ENCODE data around the gene SMIM10L2A.
"Not testable (repeated sequence)": the region's sequence is repeated elsewhere in the genome, so short reads cannot be mapped to it uniquely, and the experiment has no call there.

The SMIM10L2A gene

GRCh38 chrX:135423173-135423864 lies 1.6 kb downstream of the SMIM10L2A start:
- not testable (repeated sequence) for DNase-seq

GRCh38 chrX:135424469-135424868 lies 2.7 kb downstream of the SMIM10L2A start:
- DNase-seq, result no peak

DNA sequence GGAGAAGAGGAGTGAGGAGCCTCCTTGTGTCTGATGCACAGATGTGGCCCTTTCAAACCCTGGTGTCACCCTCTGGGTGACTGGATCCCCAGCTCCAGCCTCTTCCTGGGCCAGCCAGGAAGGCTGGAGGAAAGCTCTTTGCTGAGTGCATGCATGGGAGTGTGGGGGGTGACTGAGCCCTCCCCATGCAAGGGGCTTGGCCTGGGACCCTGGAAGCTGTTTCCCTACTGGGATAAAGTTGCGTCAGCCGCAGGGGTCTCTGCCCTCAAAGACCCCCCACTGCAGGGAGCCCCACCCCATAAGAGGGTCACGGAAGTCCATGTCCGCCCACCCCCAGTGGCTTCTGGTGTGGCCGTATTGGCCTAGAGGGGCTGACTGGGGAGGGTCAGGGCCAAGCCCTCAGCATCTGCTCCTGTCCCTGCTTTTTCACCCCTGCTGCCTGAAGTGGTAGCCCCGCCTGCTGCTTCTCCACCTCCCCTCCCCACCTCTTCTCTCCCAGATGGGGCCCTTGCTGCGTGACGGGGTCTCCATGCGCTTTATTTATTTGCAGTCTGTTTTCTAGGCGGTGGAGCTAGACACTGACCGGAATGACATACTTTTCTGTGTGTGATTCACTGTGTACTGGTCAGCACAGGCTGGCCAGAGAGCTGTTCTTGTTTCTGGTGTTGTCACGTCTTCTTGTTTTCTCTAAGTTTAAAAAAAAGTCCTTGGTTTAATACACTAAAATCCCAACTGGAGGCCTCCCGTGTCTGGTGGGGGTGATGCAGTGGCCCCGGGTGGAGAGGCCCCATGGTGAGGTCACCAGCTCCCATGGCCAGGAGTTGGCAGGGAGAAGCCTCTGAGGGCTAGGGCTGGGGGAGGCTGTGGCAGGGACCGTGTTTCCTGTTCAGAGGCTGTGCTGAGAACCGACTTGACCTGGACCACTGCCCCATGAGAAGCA lies 3.6 kb downstream of the SMIM10L2A start:
- no peak for DNase-seq

DNA sequence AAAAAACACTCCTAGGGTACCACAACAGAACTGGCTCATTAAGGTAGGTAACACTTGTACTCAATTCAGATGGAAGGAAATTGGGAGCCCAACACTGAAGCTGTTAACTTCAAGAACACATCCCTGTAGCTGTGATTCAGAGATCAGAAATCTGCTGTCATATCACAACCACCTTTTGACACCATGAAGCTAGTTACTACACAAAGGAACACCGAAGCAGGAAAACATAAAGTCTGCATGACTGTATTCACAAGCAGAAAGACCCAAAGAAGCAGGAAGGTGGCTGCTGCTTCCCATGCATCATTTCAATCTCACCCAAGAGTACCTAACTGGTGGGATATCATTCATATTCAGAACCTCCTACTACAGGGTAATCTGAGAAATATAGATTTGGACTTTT lies 7.7 kb downstream of the SMIM10L2A start:
- DNase-seq, result no peak

GRCh38 chrX:135431886-135432285 lies 10.1 kb downstream of the SMIM10L2A start:
- no peak for DNase-seq

GRCh38 chrX:135432453-135432852 lies 10.7 kb downstream of the SMIM10L2A start:
- no peak for DNase-seq

DNA sequence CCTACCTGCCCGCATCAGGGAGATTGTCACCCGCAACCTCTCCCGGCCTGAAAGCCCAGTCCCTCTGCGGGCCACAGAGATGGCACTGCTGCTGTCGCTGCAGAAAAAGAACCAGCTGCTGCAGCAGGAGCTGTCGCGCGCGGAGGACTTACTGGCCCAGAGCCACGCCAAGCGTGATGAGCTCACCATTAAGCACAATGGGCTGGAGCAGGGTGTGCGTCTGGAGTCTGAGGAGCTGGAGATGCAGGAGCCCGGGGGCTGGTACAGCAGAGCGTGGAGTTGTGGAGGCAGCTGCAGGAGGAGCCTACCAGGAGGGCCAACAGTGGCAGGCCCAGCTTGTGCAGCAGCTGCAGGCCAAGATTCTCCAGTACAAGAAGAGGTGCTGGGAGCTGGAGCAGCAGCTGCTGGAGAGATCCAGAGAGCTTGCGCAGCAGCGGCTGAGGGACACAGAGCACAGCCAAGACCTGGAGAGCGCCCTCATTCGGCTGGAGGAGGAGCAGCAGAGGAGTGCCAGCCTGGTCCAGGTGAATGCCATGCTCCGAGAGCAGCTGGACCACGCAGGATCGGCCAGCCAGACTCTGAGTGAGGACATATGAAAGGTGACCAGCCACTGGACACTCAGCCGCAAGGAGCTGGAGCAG lies 11.3 kb downstream of the SMIM10L2A start:
- no peak for DNase-seq

- no peak for DNase-seq
Observed at GRCh38 chrX:135433531-135434257, 11.9 kb downstream of the SMIM10L2A start.

- no peak for DNase-seq
Observed at GRCh38 chrX:135434258-135435138, 12.8 kb downstream of the SMIM10L2A start.

DNA sequence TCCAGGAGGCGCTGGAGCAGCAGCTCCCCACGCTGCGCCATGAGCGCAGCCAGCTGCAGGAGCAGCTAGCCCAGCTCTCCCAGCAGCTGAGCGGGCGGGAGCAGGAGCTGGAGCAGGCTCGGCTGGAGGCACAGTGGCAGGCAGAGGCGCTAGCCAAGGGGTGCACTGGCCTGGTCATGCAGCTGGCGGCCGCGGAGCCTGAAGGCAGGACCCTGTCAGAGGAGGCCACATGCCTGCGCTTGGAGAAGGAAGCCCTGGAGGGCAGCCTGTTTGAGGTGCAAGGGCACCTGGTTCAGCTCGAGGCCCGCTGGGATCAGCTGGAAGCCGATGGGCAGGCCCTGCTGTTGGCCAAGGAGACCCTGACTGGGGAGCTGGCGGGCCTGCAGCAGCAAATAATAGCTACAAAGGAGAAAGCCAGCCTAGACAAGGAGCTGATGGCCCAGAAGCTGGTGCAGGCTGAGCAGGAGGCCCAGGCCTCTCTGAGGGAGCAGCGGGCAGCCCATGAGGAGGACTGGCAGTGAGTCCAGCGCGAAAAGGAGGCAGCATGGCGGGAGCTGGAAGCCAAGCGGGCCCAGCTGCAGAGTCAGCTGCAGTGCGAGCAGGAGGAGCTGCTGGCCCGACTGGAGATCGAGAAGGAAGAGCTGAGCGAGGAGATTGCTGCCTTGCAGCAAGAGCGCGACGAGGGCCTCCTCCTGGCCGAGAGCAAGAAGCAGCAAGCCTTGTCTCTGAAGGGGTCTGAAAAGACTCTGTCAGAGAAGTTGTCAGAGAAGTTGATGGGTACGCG lies 13.6 kb downstream of the SMIM10L2A start:
- no peak for DNase-seq

GRCh38 chrX:135435933-135436332 lies 14.2 kb downstream of the SMIM10L2A start:
- DNase-seq, result no peak

GRCh38 chrX:135436456-135436855 lies 14.7 kb downstream of the SMIM10L2A start:
- no peak for DNase-seq

DNA sequence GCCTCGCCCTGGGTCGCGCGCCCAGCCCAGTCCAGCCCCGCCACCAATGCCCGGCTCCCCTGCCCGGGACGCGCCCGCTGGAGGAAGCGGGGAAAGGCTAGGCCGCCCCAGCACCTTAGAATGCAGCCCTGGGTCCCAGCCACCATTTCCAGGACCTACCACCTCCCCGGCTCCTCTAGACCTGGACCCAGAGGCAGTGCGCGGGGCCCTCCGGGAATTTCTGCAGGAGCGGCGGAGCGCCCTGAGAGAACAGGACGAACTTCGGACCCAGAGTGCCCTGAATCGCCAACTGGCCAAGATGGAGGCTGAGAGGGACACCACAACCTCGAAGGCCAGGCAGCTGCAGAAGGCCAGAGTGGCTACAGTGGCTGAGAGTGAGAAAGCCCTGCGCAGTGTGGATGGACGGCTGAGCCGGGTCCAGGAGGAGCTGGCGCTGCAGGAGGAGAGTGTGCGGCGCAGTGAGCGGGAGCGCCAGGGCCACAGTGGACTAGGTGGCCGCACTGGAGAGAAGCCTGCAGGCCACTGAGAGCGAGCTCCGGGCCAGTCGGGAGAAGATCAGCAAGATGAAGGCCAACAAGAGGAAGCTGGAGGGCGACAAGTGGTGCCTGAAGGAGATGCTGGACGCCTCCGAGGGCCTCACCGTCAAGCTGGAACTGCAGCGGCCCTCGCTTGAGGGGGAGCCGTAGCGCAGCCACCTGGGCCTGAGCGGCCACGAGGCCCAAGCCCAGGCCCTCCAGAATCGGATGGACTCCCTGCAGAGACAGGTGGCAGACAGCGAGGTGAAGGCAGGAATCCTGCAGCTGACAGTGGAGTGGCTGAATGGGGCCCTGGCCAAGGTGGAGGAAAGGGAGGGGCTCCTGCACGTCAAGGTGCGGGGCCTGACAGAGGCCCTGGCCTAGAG lies 15.5 kb downstream of the SMIM10L2A start:
- DNase-seq, result no peak

DNA sequence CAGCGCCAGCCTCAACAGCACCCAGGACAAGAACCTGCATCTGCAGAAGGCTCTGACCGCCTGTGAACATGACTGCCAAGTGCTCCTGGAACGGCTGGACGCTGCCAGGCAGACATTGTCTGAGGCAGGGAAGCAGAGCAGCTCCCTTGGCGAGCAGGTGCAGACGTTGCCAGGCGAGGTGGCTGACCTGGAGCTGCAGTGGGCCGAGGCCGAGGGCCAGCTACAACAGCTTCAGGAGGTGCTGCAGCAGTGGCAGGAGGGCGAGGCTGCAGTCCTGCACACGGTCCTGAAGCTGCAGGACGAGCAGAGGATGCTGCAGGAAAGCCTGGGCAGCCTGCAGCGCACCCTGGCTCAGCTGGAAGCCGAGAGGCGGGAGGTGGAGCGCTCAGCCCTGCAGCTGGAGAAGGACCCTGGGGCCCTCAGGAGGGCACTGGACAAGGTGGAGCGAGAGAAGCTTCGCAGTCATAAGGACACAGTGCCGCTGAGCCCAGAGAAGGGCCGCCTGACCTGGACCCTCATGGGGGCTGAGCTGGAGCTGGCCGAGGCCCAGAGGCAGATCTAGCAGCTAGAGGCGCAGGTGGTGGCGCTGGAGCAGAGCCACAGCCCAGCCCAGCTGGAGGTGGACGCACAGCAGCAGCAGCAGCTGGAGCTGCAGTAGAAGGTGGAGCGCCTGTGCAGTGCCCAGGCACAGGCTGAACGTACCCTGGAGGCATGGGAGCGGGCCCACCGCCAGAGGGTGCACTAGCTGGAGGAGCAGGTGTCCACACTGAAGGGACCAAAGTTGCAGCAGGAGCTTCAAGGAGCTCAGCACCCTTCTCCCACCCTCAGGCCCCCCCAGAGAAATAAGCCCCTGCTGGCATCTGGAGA lies 16.4 kb downstream of the SMIM10L2A start:
- DNase-seq, result no peak

- no peak for DNase-seq
Observed at GRCh38 chrX:135438734-135439043, 16.9 kb downstream of the SMIM10L2A start.

- DNase-seq, result no peak
Observed at GRCh38 chrX:135449637-135450550, 28.1 kb downstream of the SMIM10L2A start.

DNA sequence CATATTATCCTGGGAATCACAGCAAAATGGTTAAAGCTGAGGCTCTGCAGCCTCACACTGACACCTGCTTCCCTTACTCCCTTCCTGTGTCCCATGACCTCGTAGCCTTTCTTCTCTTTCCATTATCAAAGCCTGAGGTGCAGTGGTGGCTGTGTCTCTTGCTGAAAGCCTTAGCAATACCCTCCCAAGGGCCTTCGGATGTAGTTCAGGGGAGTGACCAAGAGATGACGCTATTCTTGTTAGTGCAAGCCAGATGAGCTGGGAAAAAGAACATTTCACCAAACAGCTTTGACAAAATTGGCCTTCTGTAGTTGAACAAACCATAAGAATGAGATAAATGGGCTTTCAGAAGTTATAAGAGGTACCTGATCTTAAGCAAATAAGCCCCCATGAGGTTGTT lies 31.6 kb downstream of the SMIM10L2A start:
- no peak for DNase-seq

DNA sequence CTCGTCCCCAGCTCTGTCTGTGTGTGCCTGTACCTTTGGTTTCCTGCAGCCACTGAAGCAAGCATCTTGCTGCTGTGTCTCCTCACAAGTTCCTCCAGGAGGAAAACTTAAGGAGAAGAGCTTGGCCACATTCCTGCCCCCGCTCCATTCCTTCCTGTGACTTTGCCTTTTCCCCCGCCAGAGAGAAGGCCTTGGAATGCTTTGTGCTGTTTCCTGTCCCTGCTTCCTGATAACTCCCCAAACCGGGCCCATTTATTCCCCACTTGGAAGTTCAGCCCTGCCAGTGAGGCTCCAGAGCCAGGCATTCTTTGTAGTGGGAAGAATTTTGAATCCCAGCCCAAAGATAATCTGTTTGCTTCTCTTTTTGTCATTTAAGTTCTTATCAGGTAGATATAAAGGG lies 33.1 kb downstream of the SMIM10L2A start:
- DNase-seq, result no peak
